ENCODE data around the gene RNF207. TPM values are rescaled to one million over a fixed set of nuclear protein-coding genes. Genes with fewer than 3 reads are reported as not detected.

Gene RNF207
- total RNA-seq, 4 donors from 2014 or later: 3.0 to 34.1 (median 18.3) TPM

GRCh38 chr1:6199298-6200187 lies 6.4 kb upstream of the RNF207 start, which contains the start of gene RPL22:
Gene RPL22 (minus strand): TSS chr1:6199595. CDS start chr1:6199573, 22 bp downstream.
- peak; percentile 100 for ATAC-seq
- H3K4me3 ChIP-seq: peak within 1 kb of the TSS; percentile 59 to 66
- WGBS, 2 donors (ENCODE audit: low coverage in 1 of 2): 0% methylated on average over 6 to 20 of the region's 53 CpGs
- peak within 1 kb of the TSS; percentile 72 to 86 (median 82) for H3K27ac ChIP-seq
- peaks cover 4 to 53% (median 22%) of the 10 kb centered on the region in 3 donors for H3K4me1 ChIP-seq
- no peaks in the 10 kb centered on the region for H3K9me3 ChIP-seq
- peaks cover 0 to 30% of the 10 kb centered on the region in 2 donors for H3K36me3 ChIP-seq
- H3K27me3 ChIP-seq: no peaks in the 10 kb centered on the region
- TF ChIP-seq EP300 (IDR thresholded peaks at IDR 0.05): no peak
- TF ChIP-seq POLR2AphosphoS5 (IDR thresholded peaks at IDR 0.05): peak; percentile 92
- TF ChIP-seq CTCF (IDR thresholded peaks at IDR 0.05): peak in 1 of 4 experiments; percentile 18
- TF ChIP-seq POLR2A (IDR thresholded peaks at IDR 0.05): peak; percentile 42 to 57

- Histone ChIP-seq H3K4me1 (peaks cover 4 to 53% (median 26%) of the 10 kb centered on the region in 3 donors), H3K4me3 (peak overlapping the region; percentile 41 to 59), H3K27ac (peak overlapping the region; percentile 72 to 86 (median 82)), H3K27me3 (no peaks in the 10 kb centered on the region), H3K36me3 (peaks cover 0 to 23% of the 10 kb centered on the region in 2 donors), H3K9me3 (no peaks in the 10 kb centered on the region)
- no peak for ATAC-seq
- TF ChIP-seq EP300 (IDR thresholded peaks at IDR 0.05) (no peak), CTCF (IDR thresholded peaks at IDR 0.05) (no peak), POLR2A (IDR thresholded peaks at IDR 0.05) (no peak), POLR2AphosphoS5 (IDR thresholded peaks at IDR 0.05) (no peak)
- 50 to 60% methylated on average over 2 to 7 of the region's 10 CpGs for WGBS, 2 donors (ENCODE audit: low coverage in 1 of 2)
Measured at GRCh38 chr1:6200188-6200809, 5.6 kb upstream of the RNF207 start.

- TF ChIP-seq EP300 (IDR thresholded peaks at IDR 0.05) (no peak), POLR2AphosphoS5 (IDR thresholded peaks at IDR 0.05) (no peak), CTCF (IDR thresholded peaks at IDR 0.05) (no peak), POLR2A (IDR thresholded peaks at IDR 0.05) (no peak)
- 77 to 90% methylated on average over 2 to 7 of the region's 7 CpGs for WGBS, 2 donors (ENCODE audit: low coverage in 1 of 2)
- Histone ChIP-seq H3K27me3 (peaks cover 10% of the 10 kb centered on the region), H3K4me1 (peaks cover 4 to 54% (median 33%) of the 10 kb centered on the region in 3 donors), H3K36me3 (peaks cover 0 to 3% of the 10 kb centered on the region in 2 donors), H3K27ac (no peak overlapping the region), H3K9me3 (no peaks in the 10 kb centered on the region), H3K4me3 (no peak overlapping the region)
- ATAC-seq: no peak
Measured at GRCh38 chr1:6202256-6202655, 3.7 kb upstream of the RNF207 start.

- H3K36me3 ChIP-seq: peaks cover 0 to 12% of the 10 kb centered on the region in 2 donors
- H3K9me3 ChIP-seq: no peaks in the 10 kb centered on the region
- no CpG with 5 or more reads among the region's 25 CpGs for WGBS, 2 donors (ENCODE audit: low coverage in 1 of 2)
- TF ChIP-seq EP300 (IDR thresholded peaks at IDR 0.05): no peak
- no peak for TF ChIP-seq CTCF (IDR thresholded peaks at IDR 0.05)
- no peak for TF ChIP-seq POLR2AphosphoS5 (IDR thresholded peaks at IDR 0.05)
- no peak for TF ChIP-seq POLR2A (IDR thresholded peaks at IDR 0.05)
- ATAC-seq: no peak
- H3K4me1 ChIP-seq: peaks cover 0 to 52% (median 23%) of the 10 kb centered on the region in 3 donors
- H3K27ac ChIP-seq: peak overlapping the region in 3 of 4 donors; percentile 77 to 87 (median 82)
- peak overlapping the region; percentile 55 to 56 for H3K4me3 ChIP-seq
- peaks cover 17% of the 10 kb centered on the region for H3K27me3 ChIP-seq
Measured at GRCh38 chr1:6206520-6206855, 569 bp downstream of the RNF207 start.
